ENCODE data around the gene RAB4B.

- TF ChIP-seq CTCF (conservative IDR thresholded peaks at IDR 0.05; ENCODE audit: low read length) (no peak), EZH2phosphoT487 (IDR thresholded peaks at IDR 0.05; ENCODE audit: borderline replicate concordance) (no peak)
Measured at GRCh38 chr19:40786060-40787037, 8.3 kb downstream of the RAB4B start.

Measured in Loucy (cell line).